ENCODE results near the gene RPL9. TPM values are rescaled to one million over a fixed set of nuclear protein-coding genes. Genes with fewer than 3 reads are reported as not detected.

Gene RPL9
- total RNA-seq, 2 experiments from 2014 or later: 1,735 to 2,571 TPM

GRCh38 chr4:39433878-39434492 lies 24.7 kb downstream of the RPL9 start:
- H3K9me2 ChIP-seq (ENCODE audit: insufficient read depth, low read length): no peaks in the 10 kb centered on the region
- TF ChIP-seq CTCF (conservative IDR thresholded peaks at IDR 0.05; ENCODE audit: low read length): no peak
- TF ChIP-seq EZH2phosphoT487 (IDR thresholded peaks at IDR 0.05; ENCODE audit: borderline replicate concordance, low read depth, low read length): no peak
- ChIA-PET CTCF (ENCODE audit: unreplicated experiment) (no interaction called here), POLR2A (interaction anchor here (0.6 to 0.7 kb wide), 3 partner anchors 8 to 321 kb away, joined by 3 read pairs; no protein-coding TSS in a partner anchor)
- no peak overlapping the region for H3K27ac ChIP-seq (ENCODE audit: low read depth, low read length, poor library complexity, severe bottlenecking)
- no peaks in the 10 kb centered on the region for H3K9me3 ChIP-seq (ENCODE audit: low read length)
- no peaks in the 10 kb centered on the region for H3K36me3 ChIP-seq (ENCODE audit: insufficient read depth, low read length)
- H3K79me2 ChIP-seq (ENCODE audit: insufficient read depth, low read depth, low read length): no peaks in the 10 kb centered on the region
- no peaks in the 10 kb centered on the region for H4K20me1 ChIP-seq (ENCODE audit: insufficient read depth, low read length)
- no peak overlapping the region for H2AFZ ChIP-seq (ENCODE audit: low read length)
- intact Hi-C loops (cut with micrococcal nuclease; ENCODE audit: unreplicated experiment): loop anchor here (10.0 kb wide), 1 partner anchor 149 kb away; no protein-coding TSS in a partner anchor
- H3K4me2 ChIP-seq (ENCODE audit: low read length): no peak overlapping the region
- no peak for DNase-seq (ENCODE audit: low spot score)
- no peaks in the 10 kb centered on the region for H3K4me1 ChIP-seq (ENCODE audit: insufficient read depth, low read length, poor library complexity, severe bottlenecking)
- H3K4me3 ChIP-seq (ENCODE audit: low read depth, low read length, poor library complexity, severe bottlenecking): no peak overlapping the region
- BruUV-seq (replicated peaks): no TSS peak

DNA sequence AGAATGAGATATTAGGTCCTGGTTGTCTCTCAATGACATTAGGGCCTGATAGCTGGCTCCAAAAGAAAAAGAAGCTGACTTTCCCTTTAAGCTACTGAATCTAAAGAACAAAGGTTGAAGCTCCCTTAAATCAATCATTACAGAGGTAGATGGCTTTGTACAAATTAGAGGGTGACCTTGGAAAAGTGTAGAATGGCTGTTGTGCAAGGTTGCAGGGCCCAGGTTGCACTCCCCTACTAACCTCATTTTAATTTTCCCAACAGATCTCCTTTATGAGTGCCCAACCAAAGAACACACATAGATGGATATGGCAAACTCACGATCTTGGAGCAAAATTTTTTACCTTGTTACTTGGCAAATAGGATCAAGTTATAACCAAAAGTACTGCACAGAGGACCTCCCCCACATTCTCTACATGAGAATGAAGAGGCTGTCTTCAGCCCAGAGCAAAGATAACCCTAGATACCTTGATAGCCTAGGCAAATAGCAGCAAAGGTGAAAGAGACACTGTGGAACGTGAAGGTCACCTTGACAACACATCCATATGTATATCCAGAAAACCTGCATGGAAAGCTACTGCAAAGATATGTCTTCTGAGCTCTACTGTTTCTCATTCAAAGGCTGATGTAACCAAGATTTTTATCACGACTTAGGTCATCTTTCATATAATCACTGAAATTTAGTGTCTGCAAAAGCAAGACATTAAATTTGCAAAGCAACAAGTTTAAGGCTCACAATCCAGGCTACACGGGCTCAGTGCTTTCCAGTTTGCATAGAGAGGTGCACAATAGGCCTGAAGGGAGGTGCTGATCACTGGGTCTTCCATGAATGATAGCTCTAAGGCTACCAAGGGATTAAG lies 29.0 kb downstream of the RPL9 start:
- ChIA-PET POLR2A (interaction anchor here (0.6 to 1.4 kb wide), 9 partner anchors 13 to 819 kb away, joined by 3 to 5 read pairs (median 3); no protein-coding TSS in a partner anchor), CTCF (ENCODE audit: unreplicated experiment) (no interaction called here)
- Histone ChIP-seq H3K27ac (ENCODE audit: low read depth, low read length, poor library complexity, severe bottlenecking) (no peak overlapping the region), H3K4me3 (ENCODE audit: low read depth, low read length, poor library complexity, severe bottlenecking) (no peak overlapping the region), H3K36me3 (ENCODE audit: insufficient read depth, low read length) (no peaks in the 10 kb centered on the region), H3K4me1 (ENCODE audit: insufficient read depth, low read length, poor library complexity, severe bottlenecking) (no peaks in the 10 kb centered on the region), H4K20me1 (ENCODE audit: insufficient read depth, low read length) (no peaks in the 10 kb centered on the region), H3K4me2 (ENCODE audit: low read length) (no peak overlapping the region), H3K9me3 (ENCODE audit: low read length) (no peaks in the 10 kb centered on the region), H3K79me2 (ENCODE audit: insufficient read depth, low read depth, low read length) (no peaks in the 10 kb centered on the region), H3K9me2 (ENCODE audit: insufficient read depth, low read length) (no peaks in the 10 kb centered on the region), H2AFZ (ENCODE audit: low read length) (no peak overlapping the region)
- no peak for DNase-seq (ENCODE audit: low spot score)
- no TSS peak for BruUV-seq (replicated peaks)
- intact Hi-C loops (cut with micrococcal nuclease; ENCODE audit: unreplicated experiment): loop anchor here (10.0 kb wide), 1 partner anchor 145 kb away; no protein-coding TSS in a partner anchor
- TF ChIP-seq EZH2phosphoT487 (IDR thresholded peaks at IDR 0.05; ENCODE audit: borderline replicate concordance, low read depth, low read length) (no peak), CTCF (conservative IDR thresholded peaks at IDR 0.05; ENCODE audit: low read length) (no peak)

Measured in OCI-LY7 (cell line).